Mammary epithelial cell (primary cell): ENCODE data around the gene ZNF101.

Experiments used
- CTCF ChIP-seq, 2 donors: IDR thresholded peaks in 1 of 2; conservative IDR thresholded peaks in 1 of 2; 2 replicates each; pipeline ENCODE4 v1.5.1; 2011 to 2012; ENCODE audit warnings: inconsistent platforms in 2 of 2, low read length in 2 of 2, mild to moderate bottlenecking in 2 of 2, control low read depth in 1 of 2, low read depth in 1 of 2; ENCODE audit not compliant: insufficient read depth in 1 of 2; ENCODE audit errors: extremely low read depth in 1 of 2
- EZH2 ChIP-seq: IDR thresholded peaks from 2 replicates; pipeline ENCODE4 v1.6.1; 2012; ENCODE audit warnings: low read length, inconsistent platforms, borderline replicate concordance

- TF ChIP-seq CTCF (conservative IDR thresholded peaks at IDR 0.05 in 1 of 2, IDR thresholded peaks at IDR 0.05 in 1 of 2; ENCODE audit: extremely low read depth in 1 of 2, insufficient read depth in 1 of 2, low read depth in 1 of 2, low read length in 2 of 2) (no peak), EZH2 (no peak)
Observed at GRCh38 chr19:19704836-19705235, 36.2 kb downstream of the ZNF101 start.
